ENCODE measurements around the gene GOLGA6L4.
A peak's percentile ranks its signal among the peaks of the same experiment; 100 is the strongest.
"Not testable (repeated sequence)": the region's sequence is repeated elsewhere in the genome, so short reads cannot be mapped to it uniquely, and the experiment has no call there.

The GOLGA6L4 gene

GRCh38 chr15:84235573-84235972, at the start of gene GOLGA6L4:
TSS of gene GOLGA6L4 (plus strand) at chr15:84235773. CDS start at chr15:84235835, 62 bp downstream.
- DNase-seq, result not testable (repeated sequence)

- DNase-seq, result not testable (repeated sequence)
These were observed 42.6 kb upstream of the GOLGA6L4 start for GRCh38 chr15:84192982-84193381.

- not testable (repeated sequence) for DNase-seq
These were observed 40.0 kb upstream of the GOLGA6L4 start for GRCh38 chr15:84195603-84196002.

GRCh38 chr15:84196530-84197188, 38.9 kb upstream of the GOLGA6L4 start:
- not testable (repeated sequence) for DNase-seq

DNA sequence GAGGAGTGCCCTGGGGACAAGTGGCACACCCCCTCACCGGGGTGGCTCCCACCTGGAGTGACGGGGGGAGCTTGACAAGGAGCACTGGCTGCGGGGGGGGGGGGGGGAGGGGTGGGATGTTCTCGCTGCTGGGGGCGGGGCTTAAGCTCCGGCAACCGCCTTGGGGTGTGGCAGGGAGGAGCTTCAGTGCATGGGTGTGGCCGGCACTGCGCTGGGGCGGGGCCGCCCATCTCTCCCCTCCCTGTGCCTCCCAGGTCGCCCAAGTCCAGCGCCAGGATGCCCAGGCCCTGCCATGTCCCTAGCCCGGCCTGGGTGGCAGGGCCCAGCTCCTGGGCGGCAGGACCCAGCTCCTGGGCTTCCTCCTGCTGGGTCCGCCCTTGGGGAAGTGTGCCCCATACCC, 35.7 kb upstream of the GOLGA6L4 start:
- peak; percentile 28 for DNase-seq

GRCh38 chr15:84246441-84246840, 10.9 kb downstream of the GOLGA6L4 start:
- peak; percentile 65 for DNase-seq

Measured in activated effector memory CD4-positive, alpha-beta T cell treated with anti-CD3 and anti-CD28 coated beads, Interleukin-2, amount 50 U/mL, for 16 hours (primary cell).